Urinary bladder (tissue), 4 donors: ENCODE measurements around the gene CMIP. TPM values are rescaled to one million over a fixed set of nuclear protein-coding genes. Genes with fewer than 3 reads are reported as not detected.
"Not testable (repeated sequence)": the region's sequence is repeated elsewhere in the genome, so short reads cannot be mapped to it uniquely, and the experiment has no call there.

Experiments
- DNase-seq: peaks from one replicate; pipeline ENCODE4 v3.0.0-alpha.2; 2015; ENCODE audit errors: extremely low spot score
- H3K27ac ChIP-seq: one replicate; pipeline ENCODE4 v1.5.1; 2013; ENCODE audit warnings: low read depth, mild to moderate bottlenecking, moderate library complexity
- H3K36me3 ChIP-seq: one replicate; pipeline ENCODE4 v1.6.1; 2013; ENCODE audit warnings: mild to moderate bottlenecking, moderate library complexity; ENCODE audit not compliant: insufficient read depth
- H3K4me1 ChIP-seq: one replicate; pipeline ENCODE4 v1.6.1; 2013; ENCODE audit warnings: mild to moderate bottlenecking, moderate library complexity; ENCODE audit not compliant: insufficient read depth
- H3K4me3 ChIP-seq: one replicate; pipeline ENCODE4 v1.5.1; 2013; ENCODE audit warnings: low read depth, low read length
- WGBS: extraction: QIAGEN DNeasy Blood & Tissue Kit; methylation state at CpG from one replicate; pipeline ENCODE4 v1.1.7; 2013; 5-methylcytosine and 5-hydroxymethylcytosine counted together
- polyA plus RNA-seq: library from polyadenylated mRNA; stranded (reverse); fragments of 200-250 nt; gene quantifications from one replicate; pipeline ENCODE4 v1.2.3, GENCODE V29; 2013
- total RNA-seq: library from RNA; depleted of rRNA; stranded (reverse); fragments of >200 nt; gene quantifications from one replicate; pipeline ENCODE4 v1.2.3, GENCODE V29; 2014
- donor health status: healthy with polysubstance abuse.
- donor health status: healthy.

The CMIP gene
- total and polyA plus RNA-seq, 2 donors, result 21.7 to 29.4 TPM

DNA sequence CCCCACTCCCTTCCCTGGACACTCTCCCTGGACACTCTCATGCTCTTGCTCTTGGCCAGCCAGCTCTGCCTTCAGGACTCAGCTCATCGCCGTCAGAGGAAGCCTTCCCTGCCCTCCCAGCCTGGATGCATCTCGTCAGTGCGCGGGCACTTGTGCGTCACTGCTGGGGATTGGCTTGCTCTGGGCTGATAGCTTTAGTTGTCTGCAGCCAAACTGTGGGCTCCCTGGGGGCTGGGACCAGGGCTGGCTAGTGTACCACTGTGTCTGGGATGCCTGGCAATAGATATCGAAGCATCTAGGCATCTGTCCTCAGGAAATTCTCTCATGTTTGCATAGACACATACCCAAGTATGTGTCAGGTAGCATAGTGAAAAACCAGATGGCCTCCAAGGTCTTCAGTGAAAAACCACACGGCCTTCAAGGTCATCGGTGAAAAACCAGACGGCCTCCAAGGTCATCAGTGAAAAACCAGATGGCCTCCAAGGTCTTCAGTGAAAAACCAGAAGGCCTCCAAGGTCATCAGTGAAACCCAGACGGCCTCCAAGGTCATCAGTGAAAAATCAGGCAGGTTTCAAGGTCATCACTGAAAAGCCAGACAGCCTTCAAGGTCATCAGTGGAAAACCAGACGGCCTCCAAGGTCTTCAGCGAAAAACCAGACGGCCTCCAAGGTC lies 72.0 kb downstream of the CMIP start:
- DNase-seq, result no peak
- Histone ChIP-seq H3K36me3 (no peaks in the 10 kb centered on the region), H3K4me3 (no peak overlapping the region), H3K4me1 (no peaks in the 10 kb centered on the region), H3K27ac (no peak overlapping the region)
- WGBS, result 88% methylated on average over 14 of the region's 14 CpGs

DNA sequence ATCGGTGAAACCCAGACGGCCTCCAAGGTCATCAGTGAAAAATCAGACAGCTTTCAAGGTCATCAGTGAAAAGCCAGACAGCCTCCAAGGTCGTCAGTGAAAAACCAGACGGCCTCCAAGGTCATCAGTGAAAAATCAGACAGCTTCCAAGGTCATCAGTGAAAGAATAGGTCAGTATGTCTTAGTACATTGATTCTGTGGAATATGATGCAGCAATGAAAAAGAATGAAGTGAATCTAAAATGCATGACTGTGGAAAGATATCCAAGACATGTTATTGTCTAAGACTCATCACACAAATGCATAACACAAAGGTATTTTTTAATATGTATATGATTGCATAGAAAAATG lies 72.5 kb downstream of the CMIP start:
- DNase-seq, result no peak
- Histone ChIP-seq H3K4me3 (no peak overlapping the region), H3K4me1 (no peaks in the 10 kb centered on the region), H3K36me3 (no peaks in the 10 kb centered on the region), H3K27ac (no peak overlapping the region)
- 97% methylated on average over 4 of the region's 4 CpGs for WGBS

DNA sequence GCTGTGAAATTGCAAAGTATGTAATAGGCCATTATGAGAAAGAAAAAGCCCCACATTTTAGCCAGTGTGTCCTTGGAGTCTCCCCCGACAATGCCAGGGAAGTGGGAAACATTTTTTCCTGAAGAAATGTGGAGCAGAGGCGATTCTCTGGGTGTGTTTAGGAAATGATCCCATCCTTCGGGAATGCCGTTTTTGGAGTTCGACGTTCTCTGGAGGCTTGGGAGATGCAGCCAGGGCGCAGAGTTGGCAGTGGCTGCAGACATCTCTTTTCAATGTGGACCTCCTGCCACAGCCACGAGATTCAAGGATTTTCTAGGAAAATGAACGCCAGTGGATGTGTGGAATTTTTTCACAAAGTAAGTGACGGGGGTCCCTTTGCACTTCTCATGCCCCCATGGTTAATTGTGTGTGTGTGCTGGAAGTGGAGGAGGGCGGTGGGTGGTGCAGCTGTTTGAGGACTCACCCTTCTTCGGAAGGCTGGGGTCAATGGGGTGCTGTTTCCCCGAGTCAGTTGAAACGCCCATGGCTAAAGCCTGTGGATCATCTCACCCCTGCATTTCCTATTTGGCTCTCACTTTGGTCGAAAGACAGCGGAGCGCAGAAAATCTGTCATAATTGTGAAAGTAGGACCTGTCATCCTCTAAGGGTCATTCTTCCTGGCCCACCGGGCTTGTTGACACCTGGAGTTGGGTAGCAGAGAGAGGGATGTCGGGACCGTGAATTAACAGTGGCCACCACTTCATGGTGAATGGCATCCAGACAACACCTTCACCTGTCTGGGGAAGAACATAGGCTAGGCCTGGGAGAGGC lies 73.2 kb downstream of the CMIP start:
- DNase-seq, result no peak
- no peaks in the 10 kb centered on the region for H3K36me3 ChIP-seq
- WGBS, result 68% methylated on average over 20 of the region's 20 CpGs

DNA sequence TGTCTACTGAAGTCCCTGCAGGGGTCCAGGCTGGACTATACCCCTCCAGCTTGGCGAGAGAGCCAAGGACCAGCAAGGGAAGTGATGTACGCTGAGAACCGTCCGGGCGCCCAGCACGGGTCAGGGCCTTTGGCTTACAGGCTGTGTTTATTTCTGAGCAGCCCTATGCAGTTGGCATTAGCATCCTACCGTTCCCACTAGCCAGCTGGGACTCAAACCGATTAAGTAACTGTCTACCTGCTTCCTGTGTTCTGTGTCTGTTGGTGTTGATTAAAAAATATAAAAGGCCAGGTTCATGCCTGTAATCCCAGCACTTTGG lies 73.8 kb downstream of the CMIP start:
- Histone ChIP-seq H3K36me3 (no peaks in the 10 kb centered on the region), H3K4me1 (no peaks in the 10 kb centered on the region), H3K4me3 (no peak overlapping the region), H3K27ac (no peak overlapping the region)
- WGBS, result 81% methylated on average over 8 of the region's 8 CpGs
- no peak for DNase-seq

More for the DNA sequence above, 73.2 kb downstream of the CMIP start:
- no peak overlapping the region for H3K27ac ChIP-seq
- no peak overlapping the region for H3K4me3 ChIP-seq
- H3K4me1 ChIP-seq, result no peaks in the 10 kb centered on the region

DNA sequence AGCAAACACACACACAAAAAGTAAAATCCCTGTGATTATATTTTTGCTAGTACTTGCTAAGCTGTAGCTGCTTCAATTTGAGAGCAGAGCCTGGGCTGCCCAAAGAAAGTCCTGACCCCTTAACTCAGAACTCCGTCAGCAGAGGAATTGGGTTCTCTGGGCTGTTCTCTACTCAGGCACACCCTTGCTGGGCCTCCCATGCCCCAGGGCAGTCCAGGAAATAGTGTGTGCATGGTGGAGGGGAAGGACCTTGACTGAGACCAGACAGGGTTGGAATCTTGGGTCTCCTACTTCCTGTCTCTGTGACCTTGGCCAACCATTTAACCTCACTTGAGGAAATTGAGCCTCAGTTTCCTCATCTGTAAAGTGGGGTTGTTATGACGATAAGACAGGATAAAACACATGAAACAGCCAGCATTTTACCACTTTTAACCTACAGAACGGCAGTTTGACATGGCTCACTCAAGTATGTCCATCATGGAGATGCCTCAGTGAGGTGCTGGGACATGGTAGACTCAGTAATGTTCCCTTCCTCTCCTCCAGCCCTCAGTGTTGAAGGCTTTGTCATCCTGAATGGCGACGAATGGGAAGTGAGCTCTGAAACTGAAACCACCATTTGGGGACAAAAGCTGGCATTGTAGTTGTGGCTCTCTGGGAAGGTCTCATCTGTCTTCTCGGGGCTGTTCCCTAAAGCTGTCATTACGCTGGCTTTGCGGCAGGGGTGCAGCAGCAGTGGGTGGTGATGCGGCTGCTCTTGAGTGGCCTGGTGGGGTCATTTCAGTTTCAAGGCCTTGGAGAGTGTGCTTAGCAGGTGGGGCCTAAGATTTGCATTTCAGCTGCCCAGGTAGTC lies 74.9 kb downstream of the CMIP start:
- WGBS, result 86% methylated on average over 9 of the region's 9 CpGs
- no peaks in the 10 kb centered on the region for H3K36me3 ChIP-seq
- DNase-seq, result no peak
- H3K4me1 ChIP-seq, result no peaks in the 10 kb centered on the region
- no peak overlapping the region for H3K4me3 ChIP-seq
- no peak overlapping the region for H3K27ac ChIP-seq

DNA sequence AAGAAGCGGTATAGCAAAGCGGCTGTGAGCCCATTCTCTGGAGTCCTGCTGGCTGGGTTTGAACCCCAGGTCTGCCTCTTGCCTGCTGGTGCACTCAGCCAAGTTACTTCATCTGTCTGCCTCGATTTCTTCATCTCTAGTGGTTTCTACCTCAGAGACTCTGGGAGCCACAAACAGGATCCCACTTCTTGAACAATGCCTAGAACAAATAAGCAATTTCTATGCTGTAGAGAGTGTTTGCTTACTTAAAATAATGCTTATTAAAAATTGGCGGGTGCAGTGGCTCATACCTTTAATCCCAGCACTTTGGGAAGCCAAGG lies 75.5 kb downstream of the CMIP start:
- H3K4me3 ChIP-seq, result no peak overlapping the region
- DNase-seq, result no peak
- 92% methylated on average over 4 of the region's 4 CpGs for WGBS
- H3K36me3 ChIP-seq, result no peaks in the 10 kb centered on the region
- no peak overlapping the region for H3K27ac ChIP-seq
- H3K4me1 ChIP-seq, result no peaks in the 10 kb centered on the region

DNA sequence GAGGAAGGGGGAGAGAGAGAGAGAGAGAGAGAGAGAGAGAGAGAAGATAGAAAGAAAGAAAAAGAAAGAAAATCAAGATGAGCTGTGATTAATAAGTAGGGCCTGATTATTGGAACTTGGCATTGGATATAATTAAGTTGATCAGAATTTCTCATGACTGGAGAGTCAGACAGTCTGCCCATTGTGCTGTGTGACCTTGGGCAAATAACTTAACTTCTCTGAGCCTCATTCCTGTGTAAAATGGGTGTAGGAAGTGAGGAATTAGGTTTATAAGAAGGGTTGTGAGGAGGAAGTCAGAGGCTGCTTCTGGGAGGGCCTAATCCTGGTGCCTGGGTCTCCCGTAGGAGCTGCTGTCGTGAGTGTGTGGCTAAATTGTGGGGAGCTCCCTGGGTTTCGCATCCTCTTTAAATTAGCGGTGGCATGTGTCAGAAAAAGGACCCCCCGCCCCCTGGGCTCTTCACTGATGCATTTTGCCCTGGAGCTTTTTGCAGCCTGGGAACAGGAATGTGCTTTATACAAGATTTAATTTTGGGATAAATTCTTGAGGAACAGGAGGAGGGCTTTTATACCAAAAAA lies 76.0 kb downstream of the CMIP start:
- Histone ChIP-seq H3K4me3 (no peak overlapping the region), H3K4me1 (no peaks in the 10 kb centered on the region), H3K36me3 (no peaks in the 10 kb centered on the region), H3K27ac (no peak overlapping the region)
- WGBS, result 85% methylated on average over 5 of the region's 5 CpGs
- no peak for DNase-seq

DNA sequence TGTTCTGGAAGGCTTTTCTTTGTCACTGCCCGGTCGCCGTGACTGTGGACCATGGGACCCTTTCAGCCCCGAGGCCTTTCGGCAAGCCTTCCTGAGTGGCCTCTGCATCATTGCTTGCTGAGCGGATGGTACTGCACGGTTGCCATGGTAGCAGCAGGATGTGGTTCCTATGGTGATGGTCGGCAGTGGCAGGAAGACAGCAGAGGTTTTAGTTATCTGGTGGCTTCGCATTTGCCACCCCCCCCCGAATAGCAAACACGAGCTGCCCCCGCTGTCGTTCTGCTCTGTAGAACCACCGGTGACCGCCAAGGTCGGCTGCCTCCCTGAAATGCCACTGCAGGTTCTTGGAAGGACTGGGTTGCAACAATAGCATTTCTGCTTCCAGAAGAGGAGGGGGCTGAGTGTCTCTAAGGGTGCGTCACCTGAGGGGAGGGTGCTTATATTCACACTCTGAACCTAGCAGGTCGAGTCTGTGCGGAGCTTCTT lies 76.6 kb downstream of the CMIP start:
- no peaks in the 10 kb centered on the region for H3K36me3 ChIP-seq
- no peaks in the 10 kb centered on the region for H3K4me1 ChIP-seq
- no peak overlapping the region for H3K27ac ChIP-seq
- H3K4me3 ChIP-seq, result no peak overlapping the region
- WGBS, result 79% methylated on average over 19 of the region's 19 CpGs
- DNase-seq, result no peak

DNA sequence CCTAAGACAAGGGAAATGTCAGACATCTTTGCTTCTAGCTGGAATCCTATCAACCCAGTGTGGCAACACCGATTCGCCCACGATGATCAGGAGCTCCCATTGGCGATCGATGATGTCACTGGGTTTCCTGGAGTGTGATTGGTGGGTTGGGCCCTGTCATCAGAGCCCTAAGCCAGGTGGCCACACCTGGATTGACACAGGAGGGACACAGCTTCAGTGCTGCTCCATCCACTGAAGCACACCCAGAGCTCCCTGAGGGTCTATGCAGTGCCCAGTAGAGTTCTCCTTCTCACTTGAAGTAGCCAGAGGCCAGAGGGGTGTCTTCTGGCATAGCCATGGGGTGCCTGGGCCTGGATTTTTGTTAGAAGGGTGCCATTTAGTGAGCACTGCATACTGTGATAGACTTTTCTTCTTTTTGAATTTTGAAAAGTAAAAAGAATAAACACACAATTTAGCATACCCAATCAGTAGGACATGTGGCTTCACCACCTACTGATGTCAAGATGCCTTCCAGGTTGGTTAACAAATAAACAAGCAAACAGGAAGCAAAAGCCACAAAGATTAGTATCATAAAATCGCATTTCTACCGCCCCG lies 77.6 kb downstream of the CMIP start:
- Histone ChIP-seq H3K4me3 (no peak overlapping the region), H3K4me1 (no peaks in the 10 kb centered on the region), H3K36me3 (no peaks in the 10 kb centered on the region), H3K27ac (no peak overlapping the region)
- WGBS, result 85% methylated on average over 8 of the region's 8 CpGs
- DNase-seq, result no peak

DNA sequence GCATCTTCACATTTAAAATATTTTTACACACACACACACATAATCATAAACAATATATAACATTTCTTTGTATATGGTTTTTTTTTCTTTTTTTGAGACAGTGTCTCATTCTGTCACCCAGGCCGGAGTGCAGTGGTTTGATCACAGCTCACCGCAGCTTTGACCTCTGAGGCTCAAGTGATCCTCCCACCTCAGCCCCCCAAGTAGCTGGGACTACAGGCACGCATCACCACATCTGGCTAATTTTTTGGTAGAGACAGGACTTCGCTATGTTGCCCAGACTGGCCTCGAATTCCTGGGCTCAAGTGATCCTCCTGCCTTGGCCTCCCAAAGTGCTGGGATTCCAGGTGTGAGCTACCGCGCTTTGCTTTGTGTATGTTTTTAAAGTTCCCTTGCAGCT lies 78.2 kb downstream of the CMIP start:
- H3K36me3 ChIP-seq, H3K4me3 ChIP-seq, DNase-seq, H3K4me1 ChIP-seq, H3K27ac ChIP-seq: not testable (repeated sequence)
- 95% methylated on average over 7 of the region's 7 CpGs for WGBS

DNA sequence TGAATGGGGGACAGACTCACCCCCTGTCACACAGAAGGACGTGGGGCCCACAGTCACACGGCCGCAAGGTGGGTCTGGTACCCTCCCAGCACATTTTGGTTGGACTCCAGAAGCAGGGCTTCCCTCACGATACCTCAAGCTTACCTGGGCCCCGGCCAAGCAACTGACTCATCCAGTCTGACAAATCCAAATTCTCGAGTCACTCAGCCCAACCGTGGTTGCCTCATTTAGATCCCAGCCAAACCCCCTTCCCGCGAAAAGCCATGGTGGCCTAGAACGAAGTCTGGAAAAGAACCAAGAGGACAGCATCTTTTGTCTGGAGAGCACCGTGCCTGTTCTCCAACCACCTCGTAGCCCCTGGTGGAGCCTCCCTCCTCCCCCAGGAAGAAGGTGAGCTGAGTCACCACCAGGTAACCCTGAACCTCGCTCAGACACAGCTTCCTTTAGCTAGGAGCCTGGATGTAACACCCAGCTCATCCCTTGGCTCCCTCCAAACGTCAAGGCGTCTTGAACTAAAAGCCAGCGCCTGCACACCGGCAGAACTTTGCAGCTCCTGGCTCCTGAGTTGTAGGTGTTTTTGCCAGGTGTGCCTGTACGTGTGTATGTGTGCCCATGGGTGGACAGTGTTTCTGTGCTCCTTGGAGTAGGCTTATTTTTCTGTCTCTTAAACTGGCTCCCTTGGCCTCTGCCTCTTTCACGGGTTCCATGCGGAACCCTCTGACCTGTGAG lies 78.9 kb downstream of the CMIP start:
- H3K36me3 ChIP-seq, result no peaks in the 10 kb centered on the region
- WGBS, result 73% methylated on average over 20 of the region's 20 CpGs
- no peak overlapping the region for H3K27ac ChIP-seq
- H3K4me1 ChIP-seq, result no peaks in the 10 kb centered on the region
- H3K4me3 ChIP-seq, result no peak overlapping the region
- DNase-seq, result no peak

DNA sequence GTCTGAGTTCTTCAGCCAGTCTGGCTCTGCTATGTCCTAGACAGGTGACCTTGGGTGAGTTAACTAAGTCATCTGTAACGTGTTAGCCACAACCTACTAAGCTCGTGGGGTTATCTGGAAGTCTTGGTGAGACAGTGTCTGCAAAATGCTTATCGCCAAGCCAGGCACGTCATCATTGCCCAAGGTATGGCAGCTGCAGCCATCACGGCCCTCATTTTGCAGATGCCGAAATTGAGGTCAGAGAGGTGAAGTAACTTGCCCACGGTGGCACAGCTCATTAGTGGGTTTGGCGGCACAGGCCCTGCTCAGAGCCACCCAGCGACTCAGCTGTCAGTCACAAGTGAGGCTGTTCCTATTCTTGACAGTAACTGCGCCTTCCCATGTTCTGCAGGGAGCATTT lies 79.8 kb downstream of the CMIP start:
- Histone ChIP-seq H3K36me3 (no peaks in the 10 kb centered on the region), H3K4me3 (no peak overlapping the region), H3K27ac (no peak overlapping the region), H3K4me1 (no peaks in the 10 kb centered on the region)
- no peak for DNase-seq
- WGBS, result 90% methylated on average over 10 of the region's 10 CpGs

DNA sequence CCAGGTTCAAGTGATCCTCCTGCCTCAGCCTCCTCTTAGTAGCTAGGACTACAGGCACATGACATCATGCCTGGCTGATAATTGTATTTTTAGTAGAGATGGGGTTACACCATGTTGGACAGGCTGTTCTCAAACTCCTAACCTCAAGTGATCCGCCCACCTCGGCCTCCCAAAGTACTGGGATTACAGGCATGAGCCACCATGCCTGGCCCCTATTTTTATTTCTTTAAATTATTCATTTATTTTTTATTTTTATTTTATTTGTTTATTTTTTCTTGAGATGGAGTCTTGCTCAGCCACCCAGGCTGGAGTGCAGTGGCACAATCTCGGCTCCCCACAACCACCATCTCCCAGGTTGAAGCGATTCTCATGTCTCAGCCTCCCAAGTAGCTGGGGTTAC lies 80.3 kb downstream of the CMIP start:
- H3K36me3 ChIP-seq, H3K4me3 ChIP-seq, DNase-seq, H3K4me1 ChIP-seq, H3K27ac ChIP-seq: not testable (repeated sequence)
- WGBS, result 98% methylated on average over 4 of the region's 4 CpGs
